ENCODE measurements around the gene KDM3B.
"Not testable (repeated sequence)": the region's sequence is repeated elsewhere in the genome, so short reads cannot be mapped to it uniquely, and the experiment has no call there.

Gene KDM3B

DNA sequence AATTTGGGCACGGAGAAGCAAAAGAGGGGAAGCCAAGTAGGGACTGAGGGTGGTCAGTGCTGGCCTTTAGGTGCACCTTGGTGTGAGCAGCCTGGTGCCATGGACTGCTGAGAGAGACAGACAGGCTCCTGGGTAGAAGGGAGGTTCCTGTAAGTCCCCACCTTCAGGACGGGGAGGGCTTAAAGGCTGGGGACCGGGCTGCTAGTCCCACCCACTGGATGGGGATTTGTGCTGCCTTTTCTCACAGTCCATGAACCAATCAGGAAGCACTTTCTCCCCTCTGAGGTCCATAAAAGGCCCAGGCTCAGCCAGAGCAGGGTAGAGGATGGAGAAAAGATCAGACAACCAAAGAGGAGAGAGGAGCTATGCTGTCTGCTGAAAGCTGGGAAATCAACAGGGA is 36.1 kb upstream of the KDM3B start:
- Histone ChIP-seq H3K9me3 (ENCODE audit: insufficient read depth, low read depth, low read length) (no peaks in the 10 kb centered on the region), H3K4me3 (ENCODE audit: low read depth, low read length) (no peak overlapping the region), H2BK120ac (ENCODE audit: insufficient read depth, low read length, poor library complexity) (no peak overlapping the region), H3K27ac (ENCODE audit: low read depth, low read length) (no peak overlapping the region), H4K8ac (ENCODE audit: low read depth, low read length) (no peak overlapping the region), H3K27me3 (ENCODE audit: insufficient read depth, low read length) (no peaks in the 10 kb centered on the region), H4K91ac (ENCODE audit: low read depth, low read length) (no peak overlapping the region), H2BK5ac (ENCODE audit: low read depth, low read length, poor library complexity) (no peak overlapping the region), H4K12ac (ENCODE audit: low read depth, low read length) (no peak overlapping the region), H3K36me3 (ENCODE audit: control insufficient read depth in 1 of 2, insufficient read depth in 2 of 2, low read length in 2 of 2) (peaks cover 7 to 13% of the 10 kb centered on the region in 2 experiments), H3K18ac (ENCODE audit: low read length) (no peak overlapping the region), H3K79me2 (ENCODE audit: control insufficient read depth, insufficient read depth, low read length, poor library complexity) (no peaks in the 10 kb centered on the region), H3K4me2 (ENCODE audit: low read length) (no peak overlapping the region), H3K23ac (ENCODE audit: low read length) (no peak overlapping the region), H2AK5ac (ENCODE audit: low read length) (no peak overlapping the region), H2AFZ (ENCODE audit: insufficient read depth, low read length, poor library complexity) (no peak overlapping the region), H3K4me1 (ENCODE audit: control insufficient read depth in 1 of 2, insufficient read depth in 2 of 2, low read length in 2 of 2) (no peaks in the 10 kb centered on the region), H3K79me1 (ENCODE audit: low read length) (no peaks in the 10 kb centered on the region), H2BK12ac (ENCODE audit: low read length) (no peak overlapping the region), H3K4ac (ENCODE audit: low read depth, low read length) (no peak overlapping the region), H3K9ac (ENCODE audit: low read length) (no peak overlapping the region), H3K14ac (ENCODE audit: low read length) (no peak overlapping the region)
- no peak for DNase-seq
- no CpG with 5 or more reads among the region's 3 CpGs for WGBS (ENCODE audit: extremely low coverage, insufficient coverage, insufficient read length)

DNA sequence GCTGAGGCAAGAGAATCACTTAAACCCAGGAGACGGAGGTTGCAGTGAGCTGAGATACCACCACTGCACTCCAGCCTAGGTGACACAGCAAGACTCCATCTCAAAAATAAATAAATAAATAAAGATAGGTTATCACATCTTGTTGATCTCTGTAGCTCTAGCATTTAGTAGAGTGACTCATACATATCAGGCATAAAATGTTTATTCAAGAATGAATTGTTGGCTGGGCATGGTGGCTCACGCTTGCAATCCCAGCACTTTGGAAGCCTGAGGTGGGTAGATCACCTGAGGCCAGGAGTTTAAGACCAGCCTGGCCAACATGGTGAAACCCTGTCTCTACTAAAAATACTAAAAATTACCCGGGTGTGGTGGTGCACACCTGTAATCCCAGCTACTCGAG is 34.3 kb upstream of the KDM3B start:
- not testable (repeated sequence) for H4K12ac ChIP-seq (ENCODE audit: low read depth, low read length); H2BK5ac ChIP-seq (ENCODE audit: low read depth, low read length, poor library complexity)

DNA sequence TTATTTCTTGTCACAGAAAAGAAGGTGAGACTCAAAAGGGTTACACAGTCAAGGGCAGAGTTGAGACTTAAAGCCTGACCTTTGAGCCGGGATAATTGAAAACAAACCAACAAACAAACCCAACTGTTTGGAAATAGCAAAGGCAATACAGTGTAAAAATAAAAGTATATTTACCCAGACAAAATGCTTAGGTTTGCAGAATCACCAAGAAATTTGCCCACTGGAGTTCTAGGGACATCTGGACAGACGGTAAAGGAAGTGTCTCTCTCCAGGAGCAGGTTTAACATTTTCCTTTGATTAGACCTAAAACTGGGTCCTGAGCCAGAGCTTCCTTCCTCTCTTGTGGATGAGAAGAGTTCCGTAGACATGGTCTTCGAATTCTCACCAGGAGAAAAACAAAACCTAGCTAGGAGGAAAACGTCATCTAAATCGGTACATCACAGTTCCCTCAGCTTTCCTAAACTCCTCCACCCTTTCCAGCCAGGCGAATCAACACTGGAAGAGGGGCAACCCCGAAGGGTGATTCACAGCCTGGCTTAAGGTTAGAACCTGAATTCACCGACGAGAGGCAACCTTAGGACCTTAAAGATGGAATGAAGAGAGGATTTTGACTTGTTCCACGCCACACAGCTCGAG is 21.6 kb upstream of the KDM3B start:
- no peak overlapping the region for H2BK12ac ChIP-seq (ENCODE audit: low read length)
- H3K9ac ChIP-seq (ENCODE audit: low read length), result peak overlapping the region; percentile 75
- H3K9me3 ChIP-seq (ENCODE audit: insufficient read depth, low read depth, low read length), result no peaks in the 10 kb centered on the region
- H3K79me2 ChIP-seq (ENCODE audit: control insufficient read depth, insufficient read depth, low read length, poor library complexity), result no peaks in the 10 kb centered on the region
- H3K4me2 ChIP-seq (ENCODE audit: low read length), result peak overlapping the region; percentile 94
- peak overlapping the region; percentile 34 for H2BK120ac ChIP-seq (ENCODE audit: insufficient read depth, low read length, poor library complexity)
- no CpG with 5 or more reads among the region's 12 CpGs for WGBS (ENCODE audit: extremely low coverage, insufficient coverage, insufficient read length)
- H2AFZ ChIP-seq (ENCODE audit: insufficient read depth, low read length, poor library complexity), result peak overlapping the region; percentile 84
- no peaks in the 10 kb centered on the region for H3K27me3 ChIP-seq (ENCODE audit: insufficient read depth, low read length)
- peak overlapping the region; percentile 22 for H2BK5ac ChIP-seq (ENCODE audit: low read depth, low read length, poor library complexity)
- H4K91ac ChIP-seq (ENCODE audit: low read depth, low read length), result no peak overlapping the region
- no peaks in the 10 kb centered on the region for H3K79me1 ChIP-seq (ENCODE audit: low read length)
- H3K4me3 ChIP-seq (ENCODE audit: low read depth, low read length), result peak overlapping the region; percentile 66
- no peak overlapping the region for H3K14ac ChIP-seq (ENCODE audit: low read length)
- H4K8ac ChIP-seq (ENCODE audit: low read depth, low read length), result peak overlapping the region; percentile 30
- H3K23ac ChIP-seq (ENCODE audit: low read length), result no peak overlapping the region
- no peak overlapping the region for H3K18ac ChIP-seq (ENCODE audit: low read length)
- DNase-seq, result no peak
- no peak overlapping the region for H2AK5ac ChIP-seq (ENCODE audit: low read length)
- peaks cover 0 to 3% of the 10 kb centered on the region in 2 experiments for H3K4me1 ChIP-seq (ENCODE audit: control insufficient read depth in 1 of 2, insufficient read depth in 2 of 2, low read length in 2 of 2)
- no peak overlapping the region for H4K12ac ChIP-seq (ENCODE audit: low read depth, low read length)
- H3K4ac ChIP-seq (ENCODE audit: low read depth, low read length), result no peak overlapping the region
- peaks cover 0 to 3% of the 10 kb centered on the region in 2 experiments for H3K36me3 ChIP-seq (ENCODE audit: control insufficient read depth in 1 of 2, insufficient read depth in 2 of 2, low read length in 2 of 2)
- H3K27ac ChIP-seq (ENCODE audit: low read depth, low read length), result peak overlapping the region; percentile 20

More for the DNA sequence above, 34.3 kb upstream of the KDM3B start:
- H3K79me2 ChIP-seq (ENCODE audit: control insufficient read depth, insufficient read depth, low read length, poor library complexity); H4K91ac ChIP-seq (ENCODE audit: low read depth, low read length); H3K23ac ChIP-seq (ENCODE audit: low read length); H3K4ac ChIP-seq (ENCODE audit: low read depth, low read length); H3K9ac ChIP-seq (ENCODE audit: low read length); H2BK12ac ChIP-seq (ENCODE audit: low read length); H2BK120ac ChIP-seq (ENCODE audit: insufficient read depth, low read length, poor library complexity); H2AK5ac ChIP-seq (ENCODE audit: low read length); H3K4me2 ChIP-seq (ENCODE audit: low read length); H3K18ac ChIP-seq (ENCODE audit: low read length); H3K4me3 ChIP-seq (ENCODE audit: low read depth, low read length); H2AFZ ChIP-seq (ENCODE audit: insufficient read depth, low read length, poor library complexity); H4K8ac ChIP-seq (ENCODE audit: low read depth, low read length); DNase-seq; H3K9me3 ChIP-seq (ENCODE audit: insufficient read depth, low read depth, low read length); H3K79me1 ChIP-seq (ENCODE audit: low read length); H3K27ac ChIP-seq (ENCODE audit: low read depth, low read length); H3K14ac ChIP-seq (ENCODE audit: low read length); H3K4me1 ChIP-seq (ENCODE audit: control insufficient read depth in 1 of 2, insufficient read depth in 2 of 2, low read length in 2 of 2); H3K27me3 ChIP-seq (ENCODE audit: insufficient read depth, low read length): not testable (repeated sequence)
- no CpG with 5 or more reads among the region's 4 CpGs for WGBS (ENCODE audit: extremely low coverage, insufficient coverage, insufficient read length)
- H3K36me3 ChIP-seq (ENCODE audit: control insufficient read depth in 1 of 2, insufficient read depth in 2 of 2, low read length in 2 of 2), result peaks cover 7 to 12% of the 10 kb centered on the region in 2 experiments

DNA sequence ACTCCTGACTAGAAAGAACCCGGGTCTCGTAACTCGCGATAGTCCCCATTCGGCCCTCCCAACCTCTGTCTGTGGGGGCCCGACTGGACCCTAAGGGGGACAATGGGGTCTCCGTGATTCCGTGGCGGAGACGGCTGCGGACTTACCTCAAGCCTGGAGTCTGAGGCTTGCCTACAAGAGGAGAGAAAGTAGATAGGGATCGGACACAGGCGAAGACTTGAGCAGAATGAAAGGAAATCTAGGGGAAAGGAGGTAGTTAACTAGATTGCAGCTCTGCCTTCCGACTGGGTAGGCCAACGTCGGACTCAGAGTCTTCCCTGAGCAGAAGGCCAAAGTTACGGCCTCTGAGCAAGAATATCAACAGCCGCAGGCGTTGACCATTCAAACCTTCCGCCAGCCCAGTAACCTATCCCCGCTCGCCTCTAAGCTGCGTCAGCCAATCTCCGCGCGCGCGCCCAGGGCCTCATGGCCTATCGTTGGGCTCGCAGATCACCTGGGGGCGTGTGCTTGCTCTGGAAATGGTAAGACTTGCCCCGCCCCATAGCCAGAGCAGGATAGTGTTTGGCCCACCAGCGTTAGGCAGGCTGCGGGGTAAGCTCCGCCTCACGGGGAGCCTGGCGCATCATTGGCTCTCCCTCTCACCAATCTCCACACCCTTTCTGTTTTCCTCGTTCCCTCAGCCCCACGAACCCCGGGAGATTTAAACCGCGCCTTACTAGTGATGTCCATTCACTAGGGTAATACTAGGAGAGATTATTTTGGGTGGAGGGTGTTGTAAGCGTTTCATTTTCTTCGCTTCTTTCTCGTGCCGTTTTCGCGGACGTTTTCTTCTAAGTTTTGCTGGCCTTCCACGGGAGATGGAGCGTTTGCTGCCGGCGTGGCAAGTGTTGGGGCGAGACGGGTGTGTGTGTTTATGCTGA is 20.8 kb upstream of the KDM3B start, which contains the start of gene CDC25C:
Gene CDC25C, minus strand, starts transcription at position 356 of the 920 bp plus-strand sequence. CDS start 624 bp downstream, outside the sequence.
- Histone ChIP-seq H3K36me3 (ENCODE audit: control insufficient read depth in 1 of 2, insufficient read depth in 2 of 2, low read length in 2 of 2) (peaks cover 0 to 3% of the 10 kb centered on the region in 2 experiments), H2AFZ (ENCODE audit: insufficient read depth, low read length, poor library complexity) (peak within 1 kb of the TSS; percentile 84), H4K12ac (ENCODE audit: low read depth, low read length) (no peak within 1 kb of the TSS), H3K4me3 (ENCODE audit: low read depth, low read length) (peak within 1 kb of the TSS; percentile 73), H3K79me2 (ENCODE audit: control insufficient read depth, insufficient read depth, low read length, poor library complexity) (no peaks in the 10 kb centered on the region), H3K4ac (ENCODE audit: low read depth, low read length) (no peak within 1 kb of the TSS), H3K4me2 (ENCODE audit: low read length) (peak within 1 kb of the TSS; percentile 94), H4K91ac (ENCODE audit: low read depth, low read length) (no peak within 1 kb of the TSS), H2BK12ac (ENCODE audit: low read length) (no peak within 1 kb of the TSS), H2AK5ac (ENCODE audit: low read length) (no peak within 1 kb of the TSS), H3K27me3 (ENCODE audit: insufficient read depth, low read length) (no peaks in the 10 kb centered on the region), H4K8ac (ENCODE audit: low read depth, low read length) (peak within 1 kb of the TSS; percentile 30), H3K4me1 (ENCODE audit: control insufficient read depth in 1 of 2, insufficient read depth in 2 of 2, low read length in 2 of 2) (peaks cover 0 to 4% of the 10 kb centered on the region in 2 experiments), H2BK120ac (ENCODE audit: insufficient read depth, low read length, poor library complexity) (peak within 1 kb of the TSS; percentile 34), H3K23ac (ENCODE audit: low read length) (no peak within 1 kb of the TSS), H3K18ac (ENCODE audit: low read length) (no peak within 1 kb of the TSS), H3K14ac (ENCODE audit: low read length) (no peak within 1 kb of the TSS), H3K27ac (ENCODE audit: low read depth, low read length) (peak within 1 kb of the TSS; percentile 20), H3K9me3 (ENCODE audit: insufficient read depth, low read depth, low read length) (no peaks in the 10 kb centered on the region), H2BK5ac (ENCODE audit: low read depth, low read length, poor library complexity) (peak within 1 kb of the TSS; percentile 22), H3K9ac (ENCODE audit: low read length) (peak within 1 kb of the TSS; percentile 75), H3K79me1 (ENCODE audit: low read length) (no peaks in the 10 kb centered on the region)
- no CpG with 5 or more reads among the region's 55 CpGs for WGBS (ENCODE audit: extremely low coverage, insufficient coverage, insufficient read length)
- peak; percentile 100 for DNase-seq

Measured in trophoblast cell (in vitro differentiated cells and primary cell).